D721Med (cell line): ENCODE measurements around the gene SECISBP2L.

ENCODE experiments used
- DNase-seq: peaks from one replicate; pipeline ENCODE4 v3.0.0; 2011; ENCODE audit warnings: low spot score; ENCODE audit not compliant: insufficient read length
- FAIRE-seq: peaks from 2 replicates; lab custom pipeline; 2011; peaks lifted over from hg19 to GRCh38; lab: Jason Lieb, UNC
- TF ChIP-seq, protein P1 (sequence below): IDR thresholded peaks from 2 replicates; pipeline ENCODE4 v1.5.1; 2012; ENCODE audit warnings: mild to moderate bottlenecking, control low read depth; ENCODE audit not compliant: insufficient read depth; ENCODE audit errors: missing control alignments

The SECISBP2L gene

DNA sequence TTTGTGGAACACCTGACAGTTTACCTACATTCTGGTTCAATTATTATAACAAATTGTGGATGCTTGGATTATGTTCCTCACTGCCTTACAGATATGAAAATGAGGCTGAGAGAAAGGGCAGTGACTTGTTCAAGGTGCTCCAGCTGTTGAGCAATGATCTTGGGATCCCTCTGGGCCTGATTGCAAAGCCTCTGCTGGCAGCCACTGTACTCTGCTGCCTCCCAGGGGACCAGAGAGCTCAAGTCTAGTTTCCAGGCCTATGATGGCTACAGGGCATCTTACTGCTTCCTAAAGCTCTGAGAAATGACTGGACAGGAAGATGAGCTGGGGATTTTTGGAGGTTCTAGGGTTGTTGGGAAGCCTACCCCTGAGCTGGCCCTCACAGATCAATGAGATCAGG is 80.3 kb downstream of the SECISBP2L start:
- no peak for DNase-seq
- TF ChIP-seq, protein P1, sequence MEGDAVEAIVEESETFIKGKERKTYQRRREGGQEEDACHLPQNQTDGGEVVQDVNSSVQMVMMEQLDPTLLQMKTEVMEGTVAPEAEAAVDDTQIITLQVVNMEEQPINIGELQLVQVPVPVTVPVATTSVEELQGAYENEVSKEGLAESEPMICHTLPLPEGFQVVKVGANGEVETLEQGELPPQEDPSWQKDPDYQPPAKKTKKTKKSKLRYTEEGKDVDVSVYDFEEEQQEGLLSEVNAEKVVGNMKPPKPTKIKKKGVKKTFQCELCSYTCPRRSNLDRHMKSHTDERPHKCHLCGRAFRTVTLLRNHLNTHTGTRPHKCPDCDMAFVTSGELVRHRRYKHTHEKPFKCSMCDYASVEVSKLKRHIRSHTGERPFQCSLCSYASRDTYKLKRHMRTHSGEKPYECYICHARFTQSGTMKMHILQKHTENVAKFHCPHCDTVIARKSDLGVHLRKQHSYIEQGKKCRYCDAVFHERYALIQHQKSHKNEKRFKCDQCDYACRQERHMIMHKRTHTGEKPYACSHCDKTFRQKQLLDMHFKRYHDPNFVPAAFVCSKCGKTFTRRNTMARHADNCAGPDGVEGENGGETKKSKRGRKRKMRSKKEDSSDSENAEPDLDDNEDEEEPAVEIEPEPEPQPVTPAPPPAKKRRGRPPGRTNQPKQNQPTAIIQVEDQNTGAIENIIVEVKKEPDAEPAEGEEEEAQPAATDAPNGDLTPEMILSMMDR, result no peak
- FAIRE-seq, result no peak

DNA sequence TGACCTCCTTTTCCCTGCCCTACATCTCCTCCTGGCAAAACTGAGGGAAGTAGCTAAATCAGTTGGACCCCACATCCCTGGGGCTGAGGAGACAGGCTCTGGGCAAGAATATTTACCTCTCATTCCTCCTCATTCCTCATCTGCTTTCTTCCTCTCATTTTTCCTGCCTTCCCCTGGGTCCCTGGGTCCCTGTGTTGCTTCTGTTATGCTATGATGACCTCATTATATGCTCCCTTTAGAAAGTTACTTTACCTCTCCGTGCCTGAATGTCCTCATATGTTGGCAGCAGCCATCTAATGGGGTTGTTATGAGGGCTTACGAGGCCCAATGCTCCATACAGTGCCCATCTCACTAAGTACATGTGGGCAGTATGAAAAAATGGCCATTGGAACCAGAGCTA is 81.3 kb downstream of the SECISBP2L start:
- TF ChIP-seq, protein P1, result no peak
- FAIRE-seq (no peak), DNase-seq (no peak)

DNA sequence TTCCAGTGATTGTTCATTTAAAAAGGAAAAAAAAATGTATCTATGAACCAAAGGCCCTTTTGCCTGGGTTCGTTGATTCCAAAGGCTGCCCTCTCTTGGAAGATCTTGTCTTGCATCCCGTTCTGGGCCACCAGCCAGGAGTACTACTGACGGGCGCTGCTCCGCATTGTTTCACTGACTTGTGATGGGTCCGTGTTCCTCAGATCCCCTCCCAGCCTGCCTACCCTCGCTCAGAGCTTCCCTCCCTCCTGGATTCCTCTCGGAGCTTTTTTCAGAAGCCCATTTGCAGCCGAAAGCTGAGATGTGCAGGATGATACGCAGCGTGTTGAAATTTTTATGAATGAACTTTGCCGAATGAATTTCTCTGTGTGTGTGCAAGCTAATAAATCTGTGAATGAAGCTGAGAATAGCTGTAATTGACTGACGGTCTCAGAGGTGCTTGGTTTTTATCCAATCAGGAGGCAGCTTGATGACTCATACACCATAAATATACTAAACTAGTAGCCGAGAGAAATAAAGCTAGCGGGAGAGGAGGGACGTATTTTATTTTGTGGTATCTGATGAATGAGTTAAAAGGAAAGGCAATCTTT is 82.6 kb downstream of the SECISBP2L start, which contains the start of gene SHC4:
TSS of gene SHC4 (minus strand) at position 396 of the 590 bp plus-strand sequence. CDS start 904 bp downstream, outside the sequence.
- TF ChIP-seq, protein P1, result peak; percentile 14
- no peak for DNase-seq
- FAIRE-seq, result no peak

DNA sequence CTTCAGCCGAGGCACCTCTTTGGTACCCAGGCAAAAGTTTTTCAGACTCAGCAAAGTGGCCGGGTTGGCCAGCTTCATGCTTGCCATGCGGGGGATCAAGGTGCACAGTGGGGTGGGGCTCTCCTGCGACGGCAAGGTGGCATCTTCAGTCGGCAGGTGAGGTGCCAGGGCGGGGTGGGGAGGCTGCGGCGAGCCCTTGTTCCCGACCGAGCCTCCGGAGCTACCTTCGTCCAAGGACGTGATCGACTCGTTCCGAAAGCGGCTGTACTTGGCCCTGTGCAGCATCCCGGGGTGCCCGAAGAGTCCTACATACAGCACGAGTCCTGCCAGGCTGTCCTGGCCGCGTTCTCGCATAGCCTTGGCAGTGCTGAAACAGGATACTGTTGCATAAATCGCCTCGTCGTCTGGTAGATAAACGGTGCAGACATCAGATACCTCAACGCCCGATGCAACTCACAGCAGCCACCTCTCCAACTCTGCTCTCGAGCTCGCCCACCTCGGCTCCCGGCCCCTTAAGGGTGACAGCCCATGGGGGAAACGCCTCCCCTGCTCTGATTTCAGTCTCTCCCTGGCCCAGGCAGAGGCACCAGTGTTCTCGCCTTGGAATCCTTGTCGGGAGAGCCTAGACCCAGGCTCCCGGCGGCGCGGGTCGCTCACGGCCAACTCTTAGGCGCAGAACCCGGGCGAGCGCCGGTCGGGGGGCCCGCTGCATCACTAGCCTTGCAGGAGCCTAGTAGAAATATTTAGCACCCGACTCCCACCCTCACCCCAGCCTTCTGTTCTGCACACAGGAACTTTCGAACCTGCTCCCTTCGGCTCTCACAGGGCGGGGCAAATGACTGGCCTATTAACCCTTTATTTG is 83.4 kb downstream of the SECISBP2L start:
- DNase-seq (no peak), FAIRE-seq (no peak)
- TF ChIP-seq, protein P1, result no peak

DNA sequence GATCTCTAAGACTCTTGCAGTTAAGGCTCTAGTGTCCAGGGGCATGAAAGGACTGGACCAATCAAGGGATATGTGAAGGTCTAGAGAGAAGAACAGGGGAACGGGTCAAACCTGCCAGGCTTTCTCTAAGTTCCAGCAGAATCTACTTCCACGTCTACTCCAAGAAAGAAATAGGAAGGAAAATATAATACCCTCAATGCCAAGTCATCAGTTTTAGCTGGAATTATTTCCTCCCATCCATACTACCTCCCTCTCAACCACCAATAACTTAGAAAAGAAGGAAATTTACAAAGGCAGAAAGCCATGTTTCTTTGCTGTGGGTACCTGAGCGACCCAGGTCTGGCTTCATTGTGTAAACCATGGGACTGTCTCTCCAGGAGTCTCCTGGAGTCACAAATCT is 90.3 kb downstream of the SECISBP2L start:
- DNase-seq, result no peak
- no peak for FAIRE-seq
- TF ChIP-seq, protein P1, result no peak

DNA sequence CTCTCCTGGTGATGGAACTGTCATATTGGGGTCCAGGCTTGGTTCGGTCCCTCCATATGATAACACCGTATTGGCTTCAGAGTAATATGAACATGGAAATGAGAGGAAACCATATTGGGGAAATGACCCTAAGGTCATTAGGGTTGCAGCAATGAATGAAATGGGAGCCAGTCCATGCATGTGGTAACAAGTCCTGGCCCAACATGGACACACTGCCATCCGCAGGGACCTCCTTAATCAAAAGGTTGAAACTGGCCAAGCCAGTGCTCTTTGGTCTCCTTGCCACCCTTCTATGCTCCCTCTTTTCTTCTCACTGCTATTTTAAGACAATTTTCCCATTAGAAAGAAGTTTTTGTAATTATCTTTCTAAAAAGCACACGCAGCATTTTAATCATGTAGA is 90.9 kb downstream of the SECISBP2L start:
- FAIRE-seq (no peak), DNase-seq (no peak)
- TF ChIP-seq, protein P1, result no peak
